Measurements from ENCODE around the gene TSHZ2.
"Not testable (repeated sequence)": the region's sequence is repeated elsewhere in the genome, so short reads cannot be mapped to it uniquely, and the experiment has no call there.

Gene TSHZ2

DNA sequence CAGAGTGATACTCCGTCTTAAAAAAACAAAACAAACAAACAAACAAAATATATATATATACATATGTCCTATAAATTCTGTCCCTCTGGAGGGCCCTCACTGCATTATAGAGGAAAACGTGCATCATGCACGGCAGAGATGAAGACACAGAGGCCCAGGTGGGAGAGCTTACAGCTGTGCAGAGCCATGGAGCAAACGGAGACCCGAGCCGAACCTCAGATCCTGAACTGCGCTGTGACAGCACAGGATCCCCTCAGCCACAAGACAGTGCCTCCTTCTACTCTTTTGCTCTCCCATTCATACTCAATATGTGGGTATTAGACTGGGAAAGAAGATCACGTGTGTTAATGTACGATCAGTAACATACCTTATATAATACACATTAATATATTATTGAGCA is 539.9 kb downstream of the TSHZ2 start:
- no peak for DNase-seq (ENCODE audit: low spot score)

GRCh38 chr20:53513168-53513488 is 541.0 kb downstream of the TSHZ2 start:
- no peak for DNase-seq (ENCODE audit: low spot score)

GRCh38 chr20:53513489-53514298 is 541.5 kb downstream of the TSHZ2 start:
- no peak for DNase-seq (ENCODE audit: low spot score)

GRCh38 chr20:53515749-53516148 is 543.6 kb downstream of the TSHZ2 start:
- DNase-seq (ENCODE audit: low spot score) = no peak

DNA sequence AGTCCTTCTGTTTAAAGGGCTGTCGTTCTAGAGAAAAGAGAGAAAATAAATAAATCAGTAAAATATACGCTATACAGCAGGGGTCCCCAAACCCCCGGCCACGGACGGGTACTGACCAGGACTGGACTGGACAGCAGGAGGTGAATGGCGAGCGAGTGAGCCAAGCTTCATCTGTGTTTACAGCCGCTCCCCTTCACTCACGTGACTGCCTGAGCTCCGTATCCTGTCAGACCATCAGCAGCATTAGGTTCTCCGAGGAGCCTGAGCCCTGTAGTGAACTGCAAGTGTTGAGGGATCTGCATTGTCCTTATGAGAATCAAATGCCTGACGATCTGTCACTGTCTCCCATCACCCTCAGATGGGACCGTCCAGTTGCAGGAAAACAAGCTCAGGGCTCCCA is 545.0 kb downstream of the TSHZ2 start:
- no peak for DNase-seq (ENCODE audit: low spot score)

- DNase-seq (ENCODE audit: low spot score) = not testable (repeated sequence)
Measured at GRCh38 chr20:53521421-53521820, 549.3 kb downstream of the TSHZ2 start.

- no peak for DNase-seq (ENCODE audit: low spot score)
Measured at GRCh38 chr20:53522026-53522425, 549.9 kb downstream of the TSHZ2 start.

- DNase-seq (ENCODE audit: low spot score) = no peak
Measured at GRCh38 chr20:53522696-53523095, 550.5 kb downstream of the TSHZ2 start.

- not testable (repeated sequence) for DNase-seq (ENCODE audit: low spot score)
Measured at GRCh38 chr20:53523615-53524014, 551.5 kb downstream of the TSHZ2 start.

GRCh38 chr20:53524589-53525312 is 552.6 kb downstream of the TSHZ2 start:
- DNase-seq (ENCODE audit: low spot score) = no peak

- no peak for DNase-seq (ENCODE audit: low spot score)
Measured at GRCh38 chr20:53527196-53527595, 555.0 kb downstream of the TSHZ2 start.

DNA sequence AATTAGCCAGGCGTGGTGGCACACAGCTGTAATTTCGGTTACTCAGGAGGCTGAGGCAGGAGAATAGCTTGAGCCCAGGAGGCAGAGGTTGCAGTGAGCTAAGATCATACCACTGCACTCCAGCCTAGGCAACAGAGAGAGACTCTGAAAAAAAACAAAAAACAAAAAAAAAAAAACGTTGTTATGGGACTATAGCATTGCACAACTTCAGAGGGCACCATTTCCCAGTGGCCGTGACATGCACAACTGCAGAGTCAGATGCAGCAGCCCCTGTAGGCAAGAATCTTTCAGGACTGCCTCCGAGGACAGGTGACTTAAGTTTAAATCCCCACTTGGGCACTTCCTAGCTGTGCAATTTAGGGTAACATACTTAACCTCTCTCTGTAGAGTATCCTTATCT is 557.5 kb downstream of the TSHZ2 start:
- no peak for DNase-seq (ENCODE audit: low spot score)

- DNase-seq (ENCODE audit: low spot score) = no peak
Measured at GRCh38 chr20:53530440-53530839, 558.3 kb downstream of the TSHZ2 start.

- not testable (repeated sequence) for DNase-seq (ENCODE audit: low spot score)
Measured at GRCh38 chr20:53532654-53533312, 560.6 kb downstream of the TSHZ2 start.

- no peak for DNase-seq (ENCODE audit: low spot score)
Measured at GRCh38 chr20:53533500-53533899, 561.3 kb downstream of the TSHZ2 start.

DNA sequence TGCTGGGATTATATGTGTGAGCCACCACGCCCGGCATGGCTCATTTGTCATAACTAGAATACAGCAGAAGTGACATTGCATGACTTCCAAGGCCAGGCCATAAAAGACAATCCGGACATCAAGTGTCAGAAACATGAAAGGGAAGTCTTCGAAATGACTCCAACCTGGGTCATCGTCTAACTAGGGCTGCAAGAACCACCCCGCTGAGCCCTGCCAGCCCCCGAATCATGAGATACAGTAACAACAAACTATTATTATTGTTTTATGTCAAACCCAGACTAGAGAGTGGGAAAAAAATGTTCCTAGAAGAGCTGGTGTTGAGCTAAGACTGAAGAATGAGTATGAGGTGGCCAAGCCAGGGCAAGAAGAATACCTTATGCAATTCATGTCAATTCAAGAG is 561.9 kb downstream of the TSHZ2 start:
- no peak for DNase-seq (ENCODE audit: low spot score)

- DNase-seq (ENCODE audit: low spot score) = no peak
Measured at GRCh38 chr20:53535878-53536277, 563.7 kb downstream of the TSHZ2 start.

GRCh38 chr20:53536382-53536781 is 564.2 kb downstream of the TSHZ2 start:
- DNase-seq (ENCODE audit: low spot score) = not testable (repeated sequence)

GRCh38 chr20:53539516-53539915 is 567.4 kb downstream of the TSHZ2 start:
- DNase-seq (ENCODE audit: low spot score) = no peak

Measured in activated CD4-positive, alpha-beta T cell treated with anti-CD3 and anti-CD28 coated beads, Interleukin-2, Interleukin-4, amounts not matched to agents 100 ng/mL and 50 ng/mL, durations not matched to agents 16 hours and 8 hours (primary cell).